PC-9 (cell line): ENCODE data around the gene KCTD21. TPM values are rescaled to one million over a fixed set of nuclear protein-coding genes. Genes with fewer than 3 reads are reported as not detected.

Experiments
- BruUV-seq: library from RNA; stranded (reverse); fragments of 400-500 nt; replicated peaks from 2 replicates; lab custom pipeline; 2021; lab: Mats Ljungman, UMichigan
- CTCF ChIA-PET: fragments of 300-600 bp; sonication (Branson Sonifier 250); formaldehyde crosslinking; loops from one replicate; lab custom pipeline; 2022; ENCODE audit warnings: antibody characterized with exemption; lab: Charles Lee
- POLR2A ChIA-PET: fragments of 300-600 bp; sonication (Branson Sonifier 250); formaldehyde crosslinking; loops from one replicate; lab custom pipeline; 2022; ENCODE audit warnings: antibody characterized with exemption; ENCODE audit not compliant: unreplicated experiment; lab: Charles Lee
- DNase-seq, 2 experiments: peaks; one replicate each; pipeline versions ENCODE4 v3.0.0 to v3.0.0-alpha.2; 2015 to 2022; ENCODE audit warnings: mixed read lengths in 1 of 2
- H2AFZ ChIP-seq: fragments of 200-600 bp; sonication (generic); 2 replicates; pipeline ENCODE4 v1.8.1; 2017; ENCODE audit warnings: antibody characterized with exemption
- H3F3A ChIP-seq: fragments of 200-600 bp; sonication (generic); 2 replicates; pipeline ENCODE4 v1.8.1; 2017; ENCODE audit warnings: antibody characterized with exemption, mild to moderate bottlenecking, low read depth; ENCODE audit not compliant: insufficient read depth
- H3K27ac ChIP-seq: fragments of 200-600 bp; sonication (generic); 2 replicates; pipeline ENCODE4 v1.6.1; 2016; ENCODE audit warnings: mixed run types
- H3K27me3 ChIP-seq: fragments of 200-600 bp; sonication (generic); 2 replicates; pipeline ENCODE4 v1.6.1; 2016; ENCODE audit warnings: low read depth, mixed run types; ENCODE audit not compliant: insufficient read depth
- H3K36me3 ChIP-seq: fragments of 200-600 bp; sonication (generic); 2 replicates; pipeline ENCODE4 v1.6.1; 2016; ENCODE audit warnings: low read depth, mixed run types
- H3K4me1 ChIP-seq: fragments of 200-600 bp; sonication (generic); replicated peaks from 2 replicates; pipeline ENCODE4 v1.6.1; 2016; ENCODE audit warnings: mixed run types; ENCODE audit not compliant: insufficient read depth
- H3K4me2 ChIP-seq: fragments of 200-600 bp; sonication (generic); 2 replicates; pipeline ENCODE4 v1.6.1; 2017; ENCODE audit warnings: mixed run types
- H3K4me3 ChIP-seq: fragments of 200-600 bp; sonication (generic); 2 replicates; pipeline ENCODE4 v1.6.1; 2016; ENCODE audit warnings: mixed run types
- H3K79me2 ChIP-seq: fragments of 200-600 bp; sonication (generic); 2 replicates; pipeline ENCODE4 v1.6.1; 2017; ENCODE audit warnings: low read depth, mixed run types
- H3K9me2 ChIP-seq: fragments of 200-600 bp; sonication (generic); 2 replicates; pipeline ENCODE4 v1.8.1; 2017; ENCODE audit warnings: mild to moderate bottlenecking; ENCODE audit not compliant: insufficient read depth
- H3K9me3 ChIP-seq: fragments of 200-600 bp; sonication (generic); 2 replicates; pipeline ENCODE4 v1.8.1; 2016; ENCODE audit warnings: low read depth; ENCODE audit not compliant: insufficient read depth
- H4K20me1 ChIP-seq: fragments of 200-600 bp; sonication (generic); 2 replicates; pipeline ENCODE4 v1.8.1; 2017; ENCODE audit not compliant: insufficient read depth
- CTCF ChIP-seq: fragments of 200-600 bp; sonication (generic); conservative IDR thresholded peaks from 2 replicates; pipeline ENCODE4 v1.6.1; 2017; ENCODE audit warnings: mixed run types, antibody characterized with exemption, mild to moderate bottlenecking, moderate library complexity
- EZH2 ChIP-seq: fragments of 200-600 bp; sonication (generic); IDR thresholded peaks from 2 replicates; pipeline ENCODE4 v1.8.0; 2017; ENCODE audit warnings: antibody characterized with exemption, low read depth
- intact Hi-C: fragments of 100-400 bp; cut with micrococcal nuclease; formaldehyde crosslinking; loops from one replicate; pipeline ENCODE4 v1.10.0; 2022; ENCODE audit not compliant: unreplicated experiment
- total RNA-seq: library from RNA; stranded (reverse); gene quantifications from 2 replicates; pipeline ENCODE4 v1.2.3, GENCODE V29; 2021

KCTD21 gene
- total RNA-seq, 1 experiment from 2014 or later = 16.5 TPM

- POLR2A ChIA-PET = no interaction called here
- H3K36me3 ChIP-seq = no peaks in the 10 kb centered on the region
Observed at GRCh38 chr11:78205256-78205655, 16.8 kb upstream of the KCTD21 start.

GRCh38 chr11:78203184-78203583 lies 14.8 kb upstream of the KCTD21 start:
- BruUV-seq = no TSS peak
- Histone ChIP-seq H3K36me3 (no peaks in the 10 kb centered on the region), H3F3A (no peaks in the 10 kb centered on the region), H2AFZ (no peak overlapping the region), H3K27ac (no peak overlapping the region), H3K9me3 (no peaks in the 10 kb centered on the region), H3K79me2 (no peaks in the 10 kb centered on the region), H4K20me1 (no peaks in the 10 kb centered on the region; the same call in 1 of the 2 replicates), H3K4me2 (no peak overlapping the region), H3K4me3 (no peak overlapping the region), H3K27me3 (no peaks in the 10 kb centered on the region), H3K9me2 (no peaks in the 10 kb centered on the region), H3K4me1 (no peaks in the 10 kb centered on the region)
- ChIA-PET CTCF (no interaction called here), POLR2A (no interaction called here)
- intact Hi-C loops = no loop called here
- DNase-seq = no peak
- TF ChIP-seq CTCF (no peak), EZH2 (no peak)

More at GRCh38 chr11:78205256-78205655, 16.8 kb upstream of the KCTD21 start:
- TF ChIP-seq CTCF (no peak), EZH2 (no peak)
- Histone ChIP-seq H3K79me2 (no peaks in the 10 kb centered on the region), H3K4me1 (no peaks in the 10 kb centered on the region), H3K4me2 (no peak overlapping the region), H3K9me3 (no peaks in the 10 kb centered on the region), H3F3A (no peaks in the 10 kb centered on the region), H2AFZ (no peak overlapping the region), H3K9me2 (no peaks in the 10 kb centered on the region), H3K27me3 (no peaks in the 10 kb centered on the region), H3K27ac (no peak overlapping the region), H3K4me3 (no peak overlapping the region), H4K20me1 (no peaks in the 10 kb centered on the region)
- CTCF ChIA-PET = interaction anchor here (0.6 kb wide), 1 partner anchor 86 kb away, joined by 7 read pairs; no protein-coding TSS in a partner anchor
- BruUV-seq = no TSS peak
- no peak for DNase-seq
- intact Hi-C loops = no loop called here

- Histone ChIP-seq H3K4me1 (no peaks in the 10 kb centered on the region), H3K9me2 (no peaks in the 10 kb centered on the region), H4K20me1 (no peaks in the 10 kb centered on the region; the same call in 1 of the 2 replicates), H3K4me3 (no peak overlapping the region), H3K36me3 (no peaks in the 10 kb centered on the region), H3K27me3 (no peaks in the 10 kb centered on the region), H3K79me2 (no peaks in the 10 kb centered on the region), H3K9me3 (no peaks in the 10 kb centered on the region), H2AFZ (no peak overlapping the region), H3F3A (no peaks in the 10 kb centered on the region), H3K27ac (no peak overlapping the region), H3K4me2 (no peak overlapping the region)
- no peak for DNase-seq
- POLR2A ChIA-PET = no interaction called here
- intact Hi-C loops = no loop called here
- CTCF ChIA-PET = interaction anchor here (0.6 kb wide), 1 partner anchor 863 kb away, joined by 4 read pairs; no protein-coding TSS in a partner anchor
- no peak for TF ChIP-seq CTCF
- TF ChIP-seq EZH2 = no peak
- no TSS peak for BruUV-seq
Observed at GRCh38 chr11:78202733-78203167, 14.3 kb upstream of the KCTD21 start.
